Adrenal gland (tissue), 5 donors: ENCODE results near the gene CDKN2A.

Experiments used
- CTCF ChIP-seq, 6 experiments: fragments of 450-650 bp in 4 of 6; fragments of 200-600 bp in 2 of 6; sonication (generic) in 1 of 6; IDR thresholded peaks; 1 replicate in 5 of 6; 2 replicates in 1 of 6; pipeline versions ENCODE4 v1.5.1 to v1.8.0; 2016 to 2021; ENCODE audit warnings: antibody characterized with exemption in 6 of 6, mild to moderate bottlenecking in 2 of 6, moderate library complexity in 1 of 6
- POLR2A ChIP-seq, 2 donors: fragments of 450-650 bp; IDR thresholded peaks; one replicate each; pipeline ENCODE4 v1.6.1; 2017; ENCODE audit warnings: antibody characterized with exemption in 2 of 2, mild to moderate bottlenecking in 2 of 2, moderate library complexity in 1 of 2
- donor health status: DM: no; HTN: no; CAD: no.

DNA sequence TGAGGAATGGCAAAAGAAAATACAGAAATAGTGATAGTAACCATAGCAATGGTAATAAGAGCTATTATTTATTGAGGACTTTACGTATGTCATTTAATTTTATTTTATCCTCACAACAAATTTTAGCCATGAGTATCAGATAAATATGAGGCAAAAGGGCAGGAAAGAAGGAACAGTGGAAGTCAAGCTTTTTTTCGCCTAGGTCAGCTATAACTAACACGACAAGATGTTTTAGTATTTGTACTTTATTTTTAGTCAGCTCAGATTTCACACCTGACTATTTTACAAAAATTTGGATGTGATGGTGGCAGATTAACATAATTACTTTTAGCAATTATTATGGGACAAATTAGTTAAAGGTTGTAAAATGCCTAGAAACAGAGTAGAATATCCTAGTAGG lies 49.7 kb upstream of the CDKN2A start:
- TF ChIP-seq CTCF (IDR thresholded peaks at IDR 0.05): no peak
- no peak for TF ChIP-seq POLR2A (IDR thresholded peaks at IDR 0.05)
